Endothelial cell of umbilical vein (primary cell): ENCODE data around the gene SPACDR. TPM values are rescaled to one million over a fixed set of nuclear protein-coding genes. Genes with fewer than 3 reads are reported as not detected.

Experiments
- BruUV-seq: library from RNA; stranded (reverse); fragments of 400-500 nt; replicated peaks from 2 replicates; lab custom pipeline; 2021; lab: Mats Ljungman, UMichigan
- CTCF ChIA-PET: fragments of 300-600, 350-600 bp; sonication (Branson Sonifier 250); formaldehyde crosslinking; loops from one replicate; lab custom pipeline; 2021; ENCODE audit warnings: antibody characterized with exemption, inconsistent platforms; lab: Charles Lee
- POLR2A ChIA-PET: fragments of 300-600, 350-600 bp; sonication (Branson Sonifier 250); formaldehyde crosslinking; loops from one replicate; lab custom pipeline; 2021; ENCODE audit warnings: antibody characterized with exemption, inconsistent platforms; lab: Charles Lee
- DNase-seq: peaks from one replicate; pipeline ENCODE4 v3.0.0-alpha.2; 2011; ENCODE audit warnings: low read depth, low spot score
- FAIRE-seq: peaks from 2 replicates; lab custom pipeline; 2011; peaks lifted over from hg19 to GRCh38; lab: Jason Lieb, UNC
- H2AFZ ChIP-seq: 2 replicates; pipeline ENCODE4 v1.6.0; 2012; ENCODE audit warnings: low read depth, low read length, control low read depth, inconsistent platforms
- H3K27ac ChIP-seq: 2 replicates; pipeline ENCODE4 v1.5.1; 2011; ENCODE audit warnings: low read depth, mild to moderate bottlenecking, control low read depth, low read length, moderate library complexity; ENCODE audit not compliant: insufficient read depth
- H3K27me3 ChIP-seq, 2 experiments: 2 replicates each; pipeline versions ENCODE4 v1.6.0 to v1.6.1; 2011; ENCODE audit warnings: low read length in 2 of 2, mixed read lengths in 1 of 2; ENCODE audit not compliant: control insufficient read depth in 2 of 2, insufficient read depth in 2 of 2
- H3K36me3 ChIP-seq, 2 experiments: 2 replicates in 1 of 2; 3 replicates in 1 of 2; pipeline ENCODE4 v1.5.1; 2011; ENCODE audit warnings: low read length in 2 of 2, mild to moderate bottlenecking in 1 of 2, moderate library complexity in 1 of 2; ENCODE audit not compliant: control insufficient read depth in 2 of 2, insufficient read depth in 2 of 2; ENCODE audit errors: extremely low read depth in 1 of 2
- H3K4me1 ChIP-seq: 3 replicates; pipeline ENCODE4 v1.5.1; 2011; ENCODE audit warnings: mild to moderate bottlenecking, low read length; ENCODE audit not compliant: control insufficient read depth, insufficient read depth; ENCODE audit errors: extremely low read depth
- H3K4me2 ChIP-seq: 2 replicates; pipeline ENCODE4 v1.6.1; 2011; ENCODE audit warnings: low read length, control low read depth, mixed read lengths; ENCODE audit not compliant: insufficient read depth
- H3K4me3 ChIP-seq, 3 experiments: fragments of 200-600 bp in 1 of 3; sonication (generic), shearing (Covaris generic) in 1 of 3; replicated peaks in 1 of 3; 2 replicates each; pipeline ENCODE4 v1.5.1; 2011 to 2016; ENCODE audit warnings: control low read depth in 3 of 3, low read length in 3 of 3, mild to moderate bottlenecking in 2 of 3, inconsistent platforms in 1 of 3, low read depth in 1 of 3, moderate library complexity in 1 of 3; ENCODE audit not compliant: insufficient read depth in 1 of 3
- H3K79me2 ChIP-seq: 2 replicates; pipeline ENCODE4 v1.6.0; 2012; ENCODE audit warnings: low read length, inconsistent platforms; ENCODE audit not compliant: control insufficient read depth, insufficient read depth
- H3K9ac ChIP-seq: replicated peaks from 2 replicates; pipeline ENCODE3; 2011; ENCODE audit warnings: low read length, control low read depth; ENCODE audit not compliant: insufficient read depth; ENCODE audit errors: extremely low read depth
- H3K9me1 ChIP-seq: replicated peaks from 3 replicates; pipeline ENCODE4 v1.6.0; 2011; ENCODE audit warnings: mild to moderate bottlenecking, low read length; ENCODE audit not compliant: control insufficient read depth, insufficient read depth; ENCODE audit errors: extremely low read depth
- H3K9me3 ChIP-seq: replicated peaks from 2 replicates; pipeline ENCODE4 v1.5.1; 2012; ENCODE audit warnings: low read length, inconsistent platforms; ENCODE audit not compliant: control insufficient read depth, insufficient read depth
- H4K20me1 ChIP-seq: replicated peaks from 2 replicates; pipeline ENCODE3; 2011; ENCODE audit warnings: mild to moderate bottlenecking, low read length; ENCODE audit not compliant: control insufficient read depth, insufficient read depth; ENCODE audit errors: extremely low read depth
- EZH2 ChIP-seq: IDR thresholded peaks from 2 replicates; pipeline ENCODE4 v1.6.1; 2012; ENCODE audit warnings: borderline replicate concordance, low read depth, mild to moderate bottlenecking, moderate library complexity, low read length, inconsistent platforms; ENCODE audit not compliant: severe bottlenecking
- FOS ChIP-seq: IDR thresholded peaks from 2 replicates; pipeline ENCODE4 v1.6.1; 2011; ENCODE audit warnings: mild to moderate bottlenecking, low read length, moderate library complexity, borderline replicate concordance; ENCODE audit not compliant: insufficient read depth
- GATA2 ChIP-seq: IDR thresholded peaks from 2 replicates; pipeline ENCODE4 v1.7.0; 2011; ENCODE audit warnings: low read depth, mild to moderate bottlenecking, moderate library complexity, mixed read lengths, low read length; ENCODE audit not compliant: insufficient read length, insufficient read depth
- JUN ChIP-seq: IDR thresholded peaks from 2 replicates; pipeline ENCODE4 v1.6.1; 2011; ENCODE audit warnings: borderline replicate concordance, low read depth; ENCODE audit not compliant: insufficient read length, insufficient read depth
- MAX ChIP-seq: IDR thresholded peaks from 2 replicates; pipeline ENCODE4 v1.6.1; 2011; ENCODE audit not compliant: insufficient read depth, insufficient read length
- MYC ChIP-seq: IDR thresholded peaks from one replicate; pipeline ENCODE4 v1.6.1; 2011; ENCODE audit warnings: mild to moderate bottlenecking, low read depth, low read length
- POLR2A ChIP-seq: IDR thresholded peaks from 2 replicates; pipeline ENCODE4 v1.6.1; 2012; ENCODE audit warnings: low read depth, mild to moderate bottlenecking, control low read depth, low read length
- POLR2AphosphoS5 ChIP-seq: IDR thresholded peaks from 2 replicates; pipeline ENCODE4 v1.6.1; 2012; ENCODE audit warnings: low read depth, mild to moderate bottlenecking, control low read depth, low read length, moderate library complexity; ENCODE audit not compliant: insufficient read depth
- dilution Hi-C: fragments of 300-500 bp; cut with MboI; formaldehyde crosslinking; loops from one replicate; pipeline ENCODE4 v1.15.0; 2019; ENCODE audit warnings: low sequenced_read_pairs; ENCODE audit not compliant: extremely low pct_ligation_motif_present
- intact Hi-C: fragments of 100-400 bp; cut with micrococcal nuclease; formaldehyde crosslinking; loops from one replicate; pipeline ENCODE4 v1.10.0; 2022
- polyA plus RNA-seq, 4 experiments: library from polyadenylated mRNA; depleted of rRNA in 3 of 4; stranded (reverse) in 3 of 4; unstranded in 1 of 4; fragments of >200 nt; gene quantifications; 2 replicates each; pipeline versions ENCODE4 v1.2.1 to v1.2.3, GENCODE V29; 2011 to 2012; ENCODE audit warnings: missing spikeins in 1 of 4
- total RNA-seq: library from RNA; stranded (reverse); gene quantifications from 2 replicates; pipeline ENCODE4 v1.2.3, GENCODE V29; 2021
- TF ChIP-seq, protein P1 (sequence below), 2 donors: IDR thresholded peaks; 1 replicate in 1 of 2; 2 replicates in 1 of 2; pipeline ENCODE4 v1.5.1; 2011; ENCODE audit warnings: low read length in 2 of 2, mild to moderate bottlenecking in 2 of 2, moderate library complexity in 2 of 2, control low read depth in 1 of 2, inconsistent platforms in 1 of 2, low read depth in 1 of 2; ENCODE audit not compliant: insufficient read depth in 1 of 2; ENCODE audit errors: extremely low read depth in 1 of 2

SPACDR gene
- total and polyA plus RNA-seq, 2 donors (not counting 3 experiments of a cell fraction or from before 2014, with no cell fraction given): 1.6 to 4.1 TPM

- no peaks in the 10 kb centered on the region for H3K27me3 ChIP-seq
- TF ChIP-seq FOS (peak; percentile 16), MAX (no peak)
- no peak overlapping the region for H3K9ac ChIP-seq
- no peaks in the 10 kb centered on the region for H3K36me3 ChIP-seq
- H3K9me1 ChIP-seq: no peaks in the 10 kb centered on the region
- peaks cover 36% of the 10 kb centered on the region for H3K4me1 ChIP-seq
- no peak overlapping the region for H2AFZ ChIP-seq
- dilution Hi-C loops: no loop called here
- no TSS peak for BruUV-seq
- FAIRE-seq (peak; percentile 63), DNase-seq (no peak)
- no peaks in the 10 kb centered on the region for H3K9me3 ChIP-seq
- no peak overlapping the region for H3K4me3 ChIP-seq
- intact Hi-C loops: no loop called here
- peak overlapping the region; percentile 66 for H3K27ac ChIP-seq
- H3K4me2 ChIP-seq: peak overlapping the region; percentile 19
- H3K79me2 ChIP-seq: no peaks in the 10 kb centered on the region
- H4K20me1 ChIP-seq: no peaks in the 10 kb centered on the region
- CTCF ChIA-PET: interaction anchor here (2.0 kb wide), 1 partner anchor 9 kb away, joined by 16 read pairs; no protein-coding TSS in a partner anchor
- POLR2A ChIA-PET: interaction anchor here (3.9 kb wide), 1 partner anchor 17 kb away, joined by 59 read pairs; the partner anchor contains the start of genes MEPCE and ZCWPW1
These were observed 18.0 kb downstream of the SPACDR start for GRCh38 chr7:100446040-100446439.

DNA sequence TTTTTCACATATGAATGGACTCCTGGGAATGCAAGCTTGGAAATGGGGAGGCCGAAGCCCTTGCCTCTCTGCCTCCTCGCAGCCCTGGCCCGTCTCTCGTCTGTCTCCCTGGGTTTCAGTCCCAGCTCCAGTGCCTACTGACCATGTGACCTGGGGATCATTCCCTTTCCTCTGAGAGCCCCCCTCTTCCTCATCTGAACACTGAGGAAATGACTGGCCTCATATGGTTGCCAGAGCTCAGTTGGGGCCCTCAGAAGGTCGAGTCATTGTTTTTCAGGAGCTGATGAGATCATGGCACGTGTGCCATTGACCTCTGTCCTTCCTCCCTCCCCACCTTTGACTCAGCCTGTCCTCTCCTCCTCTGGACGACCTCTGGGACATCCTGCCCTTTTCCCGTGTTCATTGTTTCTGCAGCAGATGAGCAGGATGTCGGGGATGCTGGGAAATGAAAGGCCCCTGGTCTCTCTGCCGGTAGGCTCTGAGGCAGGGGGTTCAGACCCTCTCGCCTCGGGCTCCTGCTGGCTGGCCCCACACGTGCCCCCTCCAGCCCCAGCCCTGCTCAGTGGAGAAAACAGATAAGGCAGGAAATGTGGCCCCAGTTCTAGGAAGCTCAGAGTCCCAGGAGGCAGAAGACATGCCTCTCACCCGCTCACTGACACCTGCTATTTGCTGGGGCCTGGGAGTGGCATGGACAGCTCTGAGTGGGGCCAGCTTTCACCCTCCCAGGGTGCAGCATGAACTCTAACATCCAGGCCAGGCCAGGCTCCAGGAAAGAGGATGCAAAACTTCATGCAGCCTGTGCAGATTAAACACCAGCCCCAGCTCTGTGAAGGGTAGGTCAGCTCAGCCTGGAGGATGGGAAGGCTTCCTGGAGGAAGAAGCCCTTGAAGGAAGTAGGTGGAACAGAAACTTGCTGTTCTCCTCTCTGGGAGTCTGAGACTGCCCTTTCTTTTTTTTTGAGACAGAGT lies 19.5 kb downstream of the SPACDR start:
- Histone ChIP-seq H3K4me1 (peaks cover 35% of the 10 kb centered on the region), H3K79me2 (no peaks in the 10 kb centered on the region), H4K20me1 (no peaks in the 10 kb centered on the region), H3K4me2 (no peak overlapping the region), H3K9me3 (no peaks in the 10 kb centered on the region), H3K4me3 (no peak overlapping the region), H3K36me3 (no peaks in the 10 kb centered on the region), H3K27ac (peak overlapping the region; percentile 85), H2AFZ (no peak overlapping the region), H3K27me3 (no peaks in the 10 kb centered on the region), H3K9me1 (no peaks in the 10 kb centered on the region), H3K9ac (peak overlapping the region; percentile 50)
- dilution Hi-C loops: no loop called here
- intact Hi-C loops: loop anchor here (1.0 kb wide), 2 partner anchors 8 to 15 kb away; partner anchors contain the start of genes MEPCE and PPP1R35
- TSS peak; percentile 69 for BruUV-seq
- ChIA-PET POLR2A (interaction anchor here (0.7 to 3.9 kb wide), 6 partner anchors 8 to 142 kb away, joined by 3 to 59 read pairs (median 6); partner anchors contain the start of genes FBXO24, LRCH4, MEPCE and PPP1R35), CTCF (interaction anchor here (0.8 to 2.0 kb wide), 8 partner anchors 8 to 261 kb away, joined by 3 to 16 read pairs (median 6); partner anchors contain the start of genes POP7, PPP1R35, SPACDR and ZCWPW1)
- TF ChIP-seq GATA2 (peak; percentile 76), MYC (peak; percentile 83), JUN (peak; percentile 98), EZH2 (no peak), MAX (peak; percentile 74), POLR2AphosphoS5 (peak; percentile 87), FOS (peak; percentile 98), POLR2A (peak; percentile 86)
- TF ChIP-seq, protein P1, sequence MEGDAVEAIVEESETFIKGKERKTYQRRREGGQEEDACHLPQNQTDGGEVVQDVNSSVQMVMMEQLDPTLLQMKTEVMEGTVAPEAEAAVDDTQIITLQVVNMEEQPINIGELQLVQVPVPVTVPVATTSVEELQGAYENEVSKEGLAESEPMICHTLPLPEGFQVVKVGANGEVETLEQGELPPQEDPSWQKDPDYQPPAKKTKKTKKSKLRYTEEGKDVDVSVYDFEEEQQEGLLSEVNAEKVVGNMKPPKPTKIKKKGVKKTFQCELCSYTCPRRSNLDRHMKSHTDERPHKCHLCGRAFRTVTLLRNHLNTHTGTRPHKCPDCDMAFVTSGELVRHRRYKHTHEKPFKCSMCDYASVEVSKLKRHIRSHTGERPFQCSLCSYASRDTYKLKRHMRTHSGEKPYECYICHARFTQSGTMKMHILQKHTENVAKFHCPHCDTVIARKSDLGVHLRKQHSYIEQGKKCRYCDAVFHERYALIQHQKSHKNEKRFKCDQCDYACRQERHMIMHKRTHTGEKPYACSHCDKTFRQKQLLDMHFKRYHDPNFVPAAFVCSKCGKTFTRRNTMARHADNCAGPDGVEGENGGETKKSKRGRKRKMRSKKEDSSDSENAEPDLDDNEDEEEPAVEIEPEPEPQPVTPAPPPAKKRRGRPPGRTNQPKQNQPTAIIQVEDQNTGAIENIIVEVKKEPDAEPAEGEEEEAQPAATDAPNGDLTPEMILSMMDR (IDR thresholded peaks at IDR 0.05; ENCODE audit: extremely low read depth in 1 of 2, insufficient read depth in 1 of 2, low read depth in 1 of 2, low read length in 2 of 2): no peak
- FAIRE-seq (peak; percentile 100), DNase-seq (peak; percentile 96)
